GM21528 (cell line): ENCODE results near the gene SFT2D2.

ENCODE experiments used
- ATAC-seq: cut with Tn5 transposase; IDR thresholded peaks from one replicate; pipeline ENCODE4 v1.9.1; 2021; ENCODE audit warnings: mild to moderate bottlenecking, moderate library complexity; ENCODE audit not compliant: unreplicated experiment, low FRiP score

The SFT2D2 gene

GRCh38 chr1:168263130-168263529 is 37.3 kb downstream of the SFT2D2 start:
- ATAC-seq: no peak

- no peak for ATAC-seq
Observed at GRCh38 chr1:168264296-168264695, 38.5 kb downstream of the SFT2D2 start.

GRCh38 chr1:168265596-168265995 is 39.8 kb downstream of the SFT2D2 start:
- no peak for ATAC-seq

GRCh38 chr1:168266644-168267186 is 40.9 kb downstream of the SFT2D2 start:
- ATAC-seq: no peak

- no peak for ATAC-seq
Observed at GRCh38 chr1:168271636-168272035, 45.8 kb downstream of the SFT2D2 start.

GRCh38 chr1:168273575-168273974 is 47.8 kb downstream of the SFT2D2 start:
- ATAC-seq: no peak

GRCh38 chr1:168279253-168279652 is 53.4 kb downstream of the SFT2D2 start:
- ATAC-seq: no peak

GRCh38 chr1:168280296-168280927 is 54.6 kb downstream of the SFT2D2 start, which contains the start of gene TBX19:
Gene TBX19, plus strand, starts transcription at chr1:168280877. Its CDS starts 214 bp downstream, at chr1:168281091.
- ATAC-seq: no peak

GRCh38 chr1:168281603-168282325 is 56.0 kb downstream of the SFT2D2 start:
- no peak for ATAC-seq

- ATAC-seq: no peak
Observed at GRCh38 chr1:168285521-168285790, 59.7 kb downstream of the SFT2D2 start.

GRCh38 chr1:168285971-168286927 is 60.4 kb downstream of the SFT2D2 start:
- no peak for ATAC-seq

- no peak for ATAC-seq
Observed at GRCh38 chr1:168287237-168287664, 61.4 kb downstream of the SFT2D2 start.

GRCh38 chr1:168288311-168289052 is 62.7 kb downstream of the SFT2D2 start:
- ATAC-seq: no peak

- ATAC-seq: no peak
Observed at GRCh38 chr1:168291222-168291837, 65.5 kb downstream of the SFT2D2 start.

GRCh38 chr1:168293356-168293755 is 67.6 kb downstream of the SFT2D2 start:
- ATAC-seq: no peak

GRCh38 chr1:168295411-168296114 is 69.8 kb downstream of the SFT2D2 start:
- ATAC-seq: no peak

- ATAC-seq: no peak
Observed at GRCh38 chr1:168297019-168297730, 71.4 kb downstream of the SFT2D2 start.

GRCh38 chr1:168298446-168298845 is 72.6 kb downstream of the SFT2D2 start:
- no peak for ATAC-seq

- no peak for ATAC-seq
Observed at GRCh38 chr1:168300626-168301025, 74.8 kb downstream of the SFT2D2 start.
